HEK293T (cell line): Measurements from ENCODE around the gene TSPAN14.

Source experiments
- CTCF ChIA-PET: fragments of 350-600 bp; formaldehyde crosslinking; extraction: SDS; loops from one replicate; lab custom pipeline; 2021; ENCODE audit warnings: antibody characterized with exemption, inconsistent platforms; lab: Yijun Ruan, JAX
- POLR2A ChIA-PET: fragments of 350-600 bp; formaldehyde crosslinking; extraction: SDS; loops from one replicate; lab custom pipeline; 2020; ENCODE audit warnings: antibody characterized with exemption, inconsistent platforms; lab: Yijun Ruan, JAX
- DNase-seq: peaks from one replicate; pipeline ENCODE4 v3.0.0; 2012; ENCODE audit warnings: mixed read lengths; ENCODE audit errors: extremely low spot score
- ARNT ChIP-seq: fragments of 450-650 bp; IDR thresholded peaks from 2 replicates; pipeline ENCODE4 v1.6.1; 2017; ENCODE audit warnings: mild to moderate bottlenecking
- BHLHE40 ChIP-seq: fragments of 450-650 bp; IDR thresholded peaks from 2 replicates; pipeline ENCODE4 v1.6.1; 2016; ENCODE audit warnings: mild to moderate bottlenecking, moderate library complexity, borderline replicate concordance
- CTBP1 ChIP-seq: fragments of 450-650 bp; IDR thresholded peaks from 2 replicates; pipeline ENCODE4 v1.6.1; 2016; ENCODE audit warnings: borderline replicate concordance
- ELF4 ChIP-seq: fragments of 450-650 bp; IDR thresholded peaks from 2 replicates; pipeline ENCODE4 v1.6.1; 2017; ENCODE audit warnings: antibody characterized with exemption
- FOXA1 ChIP-seq: fragments of 450-650 bp; IDR thresholded peaks from 2 replicates; pipeline ENCODE4 v1.6.1; 2016; ENCODE audit warnings: mild to moderate bottlenecking
- FOXK2 ChIP-seq: fragments of 450-650 bp; IDR thresholded peaks from 2 replicates; pipeline ENCODE4 v1.6.1; 2016; ENCODE audit warnings: mild to moderate bottlenecking
- FOXM1 ChIP-seq: fragments of 450-650 bp; IDR thresholded peaks from 2 replicates; pipeline ENCODE4 v1.6.1; 2017; ENCODE audit warnings: mild to moderate bottlenecking, borderline replicate concordance
- HDGF ChIP-seq: fragments of 450-650 bp; IDR thresholded peaks from 2 replicates; pipeline ENCODE4 v1.6.1; 2017; ENCODE audit warnings: antibody characterized with exemption, borderline replicate concordance
- L3MBTL2 ChIP-seq: fragments of 450-650 bp; conservative IDR thresholded peaks from 2 replicates; pipeline ENCODE4 v1.6.1; 2016; ENCODE audit warnings: mild to moderate bottlenecking
- LEF1 ChIP-seq: fragments of 450-650 bp; IDR thresholded peaks from 2 replicates; pipeline ENCODE4 v1.6.1; 2017; ENCODE audit warnings: mild to moderate bottlenecking, borderline replicate concordance
- NFRKB ChIP-seq: fragments of 450-650 bp; IDR thresholded peaks from 2 replicates; pipeline ENCODE4 v1.6.1; 2016; ENCODE audit warnings: mild to moderate bottlenecking, moderate library complexity
- SP1 ChIP-seq: fragments of 450-650 bp; IDR thresholded peaks from 2 replicates; pipeline ENCODE4 v1.6.1; 2017
- SUZ12 ChIP-seq: fragments of 450-650 bp; IDR thresholded peaks from 2 replicates; pipeline ENCODE4 v1.6.1; 2016; ENCODE audit warnings: mild to moderate bottlenecking
- TARDBP ChIP-seq: fragments of 450-650 bp; IDR thresholded peaks from 2 replicates; pipeline ENCODE4 v1.6.1; 2016
- ZNF384 ChIP-seq: fragments of 450-650 bp; IDR thresholded peaks from 2 replicates; pipeline ENCODE4 v1.6.1; 2016
- TF ChIP-seq, protein P1 (sequence below): fragments of 450-650 bp; IDR thresholded peaks from 2 replicates; pipeline ENCODE4 v1.6.1; 2016

TSPAN14 gene

DNA sequence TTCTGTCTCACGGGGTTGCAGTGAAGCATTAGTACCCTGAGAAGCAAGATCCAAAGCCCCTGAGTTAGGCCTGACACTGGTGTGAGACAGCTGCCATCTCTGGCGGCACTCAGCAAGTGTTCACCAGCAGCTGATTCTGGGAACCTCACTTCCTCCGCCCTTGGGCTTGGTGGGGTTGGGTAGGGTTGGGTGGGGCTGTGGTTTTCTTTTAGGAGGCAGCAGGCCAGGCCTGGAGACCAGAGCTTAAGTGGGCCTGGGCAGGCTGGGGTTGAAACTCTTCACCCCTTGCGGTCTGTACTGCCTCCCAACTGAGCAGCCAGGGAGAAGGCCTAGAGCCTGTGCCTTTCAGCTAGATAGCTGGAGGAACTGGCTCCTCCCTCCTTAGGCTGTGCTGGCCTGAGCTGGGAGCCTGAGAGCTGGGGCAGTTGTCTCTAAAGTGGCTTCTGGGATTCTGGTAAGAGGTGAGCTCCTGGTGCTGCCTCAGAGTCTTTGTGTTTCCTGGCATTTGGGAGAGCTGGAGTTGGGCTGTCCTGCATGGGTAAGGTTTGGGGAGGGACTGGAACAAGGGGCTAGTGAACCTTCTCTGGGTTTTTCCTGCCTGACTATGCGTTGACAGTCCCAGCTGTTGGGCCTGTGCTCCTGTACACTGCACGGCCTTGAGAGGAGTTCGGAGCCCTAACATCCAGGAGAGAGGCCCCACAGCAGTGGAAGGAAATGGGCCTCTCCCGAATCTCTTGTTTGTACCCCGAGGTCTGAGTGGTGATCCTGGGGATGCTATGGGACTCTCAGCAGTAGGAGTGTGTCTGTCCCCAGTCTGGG lies 5.1 kb downstream of the TSPAN14 start:
- DNase-seq: no peak
- ChIA-PET CTCF (interaction anchor here (0.6 to 0.9 kb wide), 2 partner anchors 46 to 497 kb away, joined by 3 to 4 read pairs; no protein-coding TSS in a partner anchor), POLR2A (no interaction called here)
- no peak for TF ChIP-seq CTBP1

DNA sequence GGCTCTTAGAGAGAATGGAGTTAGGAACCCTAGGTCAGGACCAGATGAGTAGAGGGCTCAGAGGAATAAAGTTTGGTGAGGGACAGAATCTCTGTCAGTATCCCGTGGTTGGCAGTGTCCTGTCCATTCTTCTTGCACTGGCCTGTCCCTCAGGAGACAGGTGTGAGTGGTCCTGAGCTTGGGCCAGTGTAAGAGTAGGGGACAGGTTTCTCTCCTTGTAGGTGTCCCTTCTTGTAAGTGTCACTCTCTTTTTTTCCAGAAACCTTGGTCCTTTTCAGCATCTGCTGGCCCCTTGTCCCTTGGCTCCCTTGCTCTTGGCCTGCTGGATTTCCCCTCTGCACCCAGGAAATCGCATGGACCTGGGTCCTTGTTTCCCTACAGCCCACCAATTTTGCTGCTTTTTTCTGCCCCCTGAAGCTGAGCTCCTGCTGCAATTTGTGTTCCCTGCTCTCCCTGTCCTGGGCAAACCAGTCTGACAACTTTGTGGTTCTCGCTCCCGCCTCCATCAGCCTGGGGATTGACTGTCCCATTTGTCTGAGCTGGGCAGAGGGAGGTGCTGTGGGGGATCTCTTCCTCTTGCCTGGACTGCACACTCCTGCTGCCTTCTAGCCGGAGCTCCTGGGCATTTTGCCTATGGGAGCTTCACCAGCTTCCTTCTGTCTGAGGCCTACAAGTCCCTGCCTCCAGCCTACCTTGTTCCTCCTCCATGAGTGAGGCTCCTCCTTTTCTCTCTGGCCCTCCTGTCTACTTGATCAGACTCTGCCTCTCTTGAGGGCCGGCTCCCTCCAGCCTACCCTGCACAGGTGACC lies 6.5 kb downstream of the TSPAN14 start:
- POLR2A ChIA-PET: interaction anchor here (1.1 kb wide), 1 partner anchor 38 kb away, joined by 3 read pairs; no protein-coding TSS in a partner anchor
- no peak for DNase-seq
- CTCF ChIA-PET: no interaction called here
- TF ChIP-seq SP1 (no peak), L3MBTL2 (no peak), FOXK2 (no peak), ELF4 (no peak), BHLHE40 (no peak), FOXM1 (no peak), LEF1 (no peak), NFRKB (no peak), CTBP1 (no peak), HDGF (no peak), ZNF384 (no peak), SUZ12 (no peak), ARNT (no peak), TARDBP (no peak), FOXA1 (no peak)
- TF ChIP-seq, protein P1, sequence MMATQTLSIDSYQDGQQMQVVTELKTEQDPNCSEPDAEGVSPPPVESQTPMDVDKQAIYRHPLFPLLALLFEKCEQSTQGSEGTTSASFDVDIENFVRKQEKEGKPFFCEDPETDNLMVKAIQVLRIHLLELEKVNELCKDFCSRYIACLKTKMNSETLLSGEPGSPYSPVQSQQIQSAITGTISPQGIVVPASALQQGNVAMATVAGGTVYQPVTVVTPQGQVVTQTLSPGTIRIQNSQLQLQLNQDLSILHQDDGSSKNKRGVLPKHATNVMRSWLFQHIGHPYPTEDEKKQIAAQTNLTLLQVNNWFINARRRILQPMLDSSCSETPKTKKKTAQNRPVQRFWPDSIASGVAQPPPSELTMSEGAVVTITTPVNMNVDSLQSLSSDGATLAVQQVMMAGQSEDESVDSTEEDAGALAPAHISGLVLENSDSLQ: no peak

DNA sequence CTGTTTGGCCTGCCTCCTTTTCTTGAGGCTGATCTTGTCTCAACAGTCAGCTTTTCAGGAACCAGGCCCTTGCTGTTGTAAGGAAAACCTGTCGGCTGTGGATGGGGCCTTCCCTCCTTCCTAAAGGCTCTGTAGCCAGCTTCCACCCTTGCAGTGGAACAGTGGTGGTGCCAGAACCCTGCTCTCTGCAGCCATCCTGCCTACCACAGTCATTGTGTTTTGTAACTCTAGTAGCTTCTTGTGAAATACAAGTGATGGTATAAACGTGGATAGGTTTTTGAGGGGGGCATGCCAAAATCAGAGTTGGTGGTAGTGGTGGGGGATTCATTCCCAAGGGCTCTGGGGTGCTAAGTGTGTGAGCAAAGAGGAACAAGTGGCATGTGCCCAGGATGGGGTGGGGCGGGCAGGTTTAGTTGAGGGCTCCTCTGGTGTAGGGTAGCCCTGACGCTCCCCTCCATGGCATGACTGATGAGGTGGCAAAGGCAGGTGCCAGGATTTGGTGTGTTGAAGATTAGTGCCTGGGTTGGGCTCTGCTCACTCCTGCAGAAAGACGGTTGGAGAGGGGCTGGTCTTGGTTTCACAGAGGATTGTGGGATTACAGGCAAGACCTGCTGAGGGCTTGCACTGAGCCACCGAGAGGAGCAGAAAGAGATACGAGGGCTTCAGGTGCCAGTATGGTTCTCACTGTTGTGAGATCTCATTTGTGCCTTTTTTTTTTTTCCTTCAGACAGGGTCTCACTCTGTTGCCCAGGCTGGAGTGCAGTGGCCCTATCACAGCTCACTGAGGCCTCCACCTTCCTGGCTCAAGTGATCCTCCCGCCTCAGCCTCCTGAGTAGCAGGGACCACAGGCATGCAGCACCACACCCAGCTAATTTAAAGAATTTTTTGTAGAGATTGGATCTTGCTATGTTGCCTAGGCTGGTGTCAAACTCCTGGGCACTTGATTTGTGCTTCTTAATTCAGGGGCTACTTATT lies 7.4 kb downstream of the TSPAN14 start:
- CTCF ChIA-PET: interaction anchor here (1.2 kb wide), 1 partner anchor 44 kb away, joined by 6 read pairs; no protein-coding TSS in a partner anchor
- TF ChIP-seq TARDBP: no peak
- no peak for TF ChIP-seq BHLHE40
- no peak for TF ChIP-seq NFRKB
- no peak for TF ChIP-seq ARNT
- TF ChIP-seq CTBP1: no peak
- no peak for TF ChIP-seq SP1
- TF ChIP-seq FOXK2: no peak
- no peak for TF ChIP-seq ELF4
- TF ChIP-seq HDGF: no peak
- TF ChIP-seq LEF1: no peak
- TF ChIP-seq, protein P1: no peak
- TF ChIP-seq ZNF384: no peak
- TF ChIP-seq FOXM1: no peak
- TF ChIP-seq SUZ12: no peak
- no peak for TF ChIP-seq L3MBTL2
- DNase-seq: no peak
- POLR2A ChIA-PET: interaction anchor here (1.1 to 1.3 kb wide), 2 partner anchors 37 to 53 kb away, joined by 3 to 5 read pairs; partner anchors contain the start of gene PRXL2A

DNA sequence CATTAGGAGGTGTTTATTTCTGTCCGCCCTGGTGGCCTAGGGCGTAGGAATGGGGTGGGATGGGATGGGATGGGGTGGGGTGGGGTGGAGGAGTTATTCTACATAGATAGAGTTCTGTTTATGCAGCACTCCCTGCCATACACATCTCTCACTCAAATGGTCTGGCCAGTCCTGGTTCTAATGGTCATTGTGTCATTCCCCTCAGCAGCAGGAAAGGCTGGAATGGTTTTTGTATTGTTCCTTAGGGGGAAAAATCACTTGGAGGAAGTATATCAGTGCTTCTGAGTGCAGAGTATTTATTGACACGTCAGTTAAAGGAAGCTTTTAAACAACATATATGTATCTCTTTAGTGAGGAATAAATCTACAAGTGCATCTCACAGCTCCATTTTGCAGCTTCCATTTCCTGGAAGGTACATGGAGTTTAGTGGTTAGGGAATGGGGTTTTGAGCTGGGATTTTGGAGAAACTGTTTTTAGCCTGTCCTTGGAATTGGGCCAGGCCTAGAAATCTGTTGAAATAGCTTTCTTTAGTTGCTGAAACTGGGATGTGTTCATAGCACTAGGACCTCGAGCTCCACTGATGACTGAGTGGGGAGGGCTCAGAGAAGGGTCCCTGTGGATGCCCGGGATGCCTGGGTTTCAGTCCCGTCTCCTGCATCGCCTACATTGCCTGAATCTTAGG lies 8.3 kb downstream of the TSPAN14 start:
- TF ChIP-seq L3MBTL2: no peak
- TF ChIP-seq FOXM1: no peak
- TF ChIP-seq ARNT: no peak
- TF ChIP-seq CTBP1: no peak
- TF ChIP-seq SUZ12: no peak
- no peak for TF ChIP-seq SP1
- no peak for TF ChIP-seq ELF4
- no peak for TF ChIP-seq BHLHE40
- no peak for TF ChIP-seq NFRKB
- no peak for TF ChIP-seq LEF1
- TF ChIP-seq, protein P1: no peak
- TF ChIP-seq HDGF: no peak
- DNase-seq: no peak
- ChIA-PET POLR2A (interaction anchor here (1.3 kb wide), 1 partner anchor 54 kb away, joined by 5 read pairs; the partner anchor contains the start of gene PRXL2A), CTCF (interaction anchor here (1.2 kb wide), 1 partner anchor 43 kb away, joined by 6 read pairs; no protein-coding TSS in a partner anchor)
